Measurements from ENCODE around the gene KCNAB1.

GRCh38 chr3:156581954-156582353 lies 461.6 kb downstream of the KCNAB1 start:
- TF ChIP-seq CTCF (conservative IDR thresholded peaks at IDR 0.05 in 1 of 2, IDR thresholded peaks at IDR 0.05 in 1 of 2; ENCODE audit: low read depth in 1 of 2, low read length in 2 of 2) (no peak), EZH2 (IDR thresholded peaks at IDR 0.05; ENCODE audit: low read length, missing control alignments) (no peak)

Measured in fibroblast of lung (primary cell).